Sigmoid colon (tissue), 4 donors: ENCODE data around the gene SARNP.

ENCODE experiments used
- POLR2AphosphoS5 ChIP-seq, 4 donors: sonication (generic); formaldehyde crosslinking; IDR thresholded peaks; one replicate each; pipeline ENCODE4 v1.6.1; 2017; ENCODE audit warnings: antibody characterized with exemption in 4 of 4
- TF ChIP-seq, protein P1 (sequence below), 4 experiments: fragments of 450-650 bp in 3 of 4; fragments of 200-600 bp in 1 of 4; IDR thresholded peaks; one replicate each; pipeline ENCODE4 v1.5.1; 2016 to 2019; ENCODE audit warnings: antibody characterized with exemption in 4 of 4, mild to moderate bottlenecking in 3 of 4, moderate library complexity in 2 of 4

DNA sequence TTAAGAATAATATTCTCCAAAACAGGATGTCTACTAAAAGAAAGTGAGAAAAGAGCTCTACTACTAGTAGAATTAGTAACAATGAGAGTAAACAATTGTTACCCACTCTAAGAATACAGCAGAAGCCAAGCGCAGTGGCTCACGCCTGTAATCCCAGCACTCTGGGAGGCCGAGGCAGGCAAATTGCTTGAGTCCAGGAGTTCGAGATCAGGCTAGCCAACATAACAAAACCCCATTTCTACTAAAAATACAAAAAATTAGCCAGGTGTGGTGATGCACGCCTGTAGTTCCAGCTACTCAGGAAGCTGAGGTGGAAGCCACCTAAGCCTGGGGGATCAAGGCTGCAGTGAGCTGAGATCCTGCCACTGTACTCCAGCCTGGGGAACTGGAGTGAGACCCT lies 7.2 kb upstream of the SARNP start:
- TF ChIP-seq POLR2AphosphoS5 (IDR thresholded peaks at IDR 0.05), result no peak
- TF ChIP-seq, protein P1, sequence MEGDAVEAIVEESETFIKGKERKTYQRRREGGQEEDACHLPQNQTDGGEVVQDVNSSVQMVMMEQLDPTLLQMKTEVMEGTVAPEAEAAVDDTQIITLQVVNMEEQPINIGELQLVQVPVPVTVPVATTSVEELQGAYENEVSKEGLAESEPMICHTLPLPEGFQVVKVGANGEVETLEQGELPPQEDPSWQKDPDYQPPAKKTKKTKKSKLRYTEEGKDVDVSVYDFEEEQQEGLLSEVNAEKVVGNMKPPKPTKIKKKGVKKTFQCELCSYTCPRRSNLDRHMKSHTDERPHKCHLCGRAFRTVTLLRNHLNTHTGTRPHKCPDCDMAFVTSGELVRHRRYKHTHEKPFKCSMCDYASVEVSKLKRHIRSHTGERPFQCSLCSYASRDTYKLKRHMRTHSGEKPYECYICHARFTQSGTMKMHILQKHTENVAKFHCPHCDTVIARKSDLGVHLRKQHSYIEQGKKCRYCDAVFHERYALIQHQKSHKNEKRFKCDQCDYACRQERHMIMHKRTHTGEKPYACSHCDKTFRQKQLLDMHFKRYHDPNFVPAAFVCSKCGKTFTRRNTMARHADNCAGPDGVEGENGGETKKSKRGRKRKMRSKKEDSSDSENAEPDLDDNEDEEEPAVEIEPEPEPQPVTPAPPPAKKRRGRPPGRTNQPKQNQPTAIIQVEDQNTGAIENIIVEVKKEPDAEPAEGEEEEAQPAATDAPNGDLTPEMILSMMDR (IDR thresholded peaks at IDR 0.05), result no peak
